ENCODE data around the gene KIF26A.

KIF26A gene

DNA sequence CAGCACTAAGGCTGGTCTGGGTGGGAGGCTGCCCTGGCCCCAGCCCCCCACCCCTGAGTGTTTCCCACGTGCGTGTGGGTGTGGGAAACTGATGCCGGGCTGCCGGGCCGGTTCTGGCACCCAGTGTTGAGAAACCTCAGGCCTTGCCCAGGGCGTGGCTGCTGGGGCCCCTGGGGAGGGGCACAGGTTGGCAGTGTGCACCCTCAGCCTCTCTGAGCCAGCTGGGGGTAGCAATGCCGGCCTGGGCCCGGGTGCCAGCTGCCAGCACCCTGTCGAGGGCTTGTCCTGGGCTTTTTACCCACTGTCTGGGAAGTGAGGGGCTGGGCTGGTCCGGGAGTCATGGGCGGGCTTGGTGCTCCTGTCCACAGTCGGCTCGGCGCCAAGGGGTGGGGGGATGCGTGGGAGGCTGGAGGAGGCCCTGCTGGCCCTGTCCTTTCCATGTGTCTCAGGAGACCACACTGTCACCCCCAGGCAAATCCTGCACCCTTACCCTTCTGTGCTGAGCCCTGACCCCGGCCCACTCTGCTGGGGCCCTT, 37.2 kb upstream of the KIF26A start:
- DNase-seq (ENCODE audit: low read depth, low spot score), result no peak

DNA sequence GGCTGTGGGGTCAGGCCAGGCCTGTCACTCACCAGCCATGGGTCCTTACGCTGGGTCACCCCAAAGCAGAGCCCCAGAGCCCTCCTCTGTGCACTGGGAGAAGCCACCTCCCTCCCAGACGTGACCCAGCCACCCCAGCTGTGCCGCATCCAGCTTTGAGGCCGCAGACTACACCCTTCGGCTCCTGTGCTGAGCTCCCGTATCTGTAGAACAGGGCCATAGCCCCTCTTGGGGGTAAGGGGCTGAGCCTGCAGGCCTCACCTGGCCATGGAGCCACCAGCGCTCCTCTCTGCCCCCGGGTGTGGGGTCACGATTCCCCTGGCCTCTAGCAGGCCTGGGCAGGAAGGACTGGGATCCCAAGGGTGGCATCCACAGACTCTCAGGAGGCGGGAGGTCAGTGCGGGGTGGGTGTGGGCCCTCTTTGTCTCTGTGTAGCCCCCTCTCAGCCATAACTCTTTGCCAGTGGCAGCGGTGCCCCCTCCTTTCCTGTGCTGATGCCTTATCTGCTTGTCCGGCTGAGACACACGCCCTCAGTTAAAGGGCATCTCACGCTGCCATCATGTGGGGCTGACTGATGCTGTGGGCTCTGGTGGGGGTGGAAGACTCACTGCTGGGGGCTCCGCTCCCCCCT, 36.6 kb upstream of the KIF26A start:
- DNase-seq (ENCODE audit: low read depth, low spot score), result no peak

DNA sequence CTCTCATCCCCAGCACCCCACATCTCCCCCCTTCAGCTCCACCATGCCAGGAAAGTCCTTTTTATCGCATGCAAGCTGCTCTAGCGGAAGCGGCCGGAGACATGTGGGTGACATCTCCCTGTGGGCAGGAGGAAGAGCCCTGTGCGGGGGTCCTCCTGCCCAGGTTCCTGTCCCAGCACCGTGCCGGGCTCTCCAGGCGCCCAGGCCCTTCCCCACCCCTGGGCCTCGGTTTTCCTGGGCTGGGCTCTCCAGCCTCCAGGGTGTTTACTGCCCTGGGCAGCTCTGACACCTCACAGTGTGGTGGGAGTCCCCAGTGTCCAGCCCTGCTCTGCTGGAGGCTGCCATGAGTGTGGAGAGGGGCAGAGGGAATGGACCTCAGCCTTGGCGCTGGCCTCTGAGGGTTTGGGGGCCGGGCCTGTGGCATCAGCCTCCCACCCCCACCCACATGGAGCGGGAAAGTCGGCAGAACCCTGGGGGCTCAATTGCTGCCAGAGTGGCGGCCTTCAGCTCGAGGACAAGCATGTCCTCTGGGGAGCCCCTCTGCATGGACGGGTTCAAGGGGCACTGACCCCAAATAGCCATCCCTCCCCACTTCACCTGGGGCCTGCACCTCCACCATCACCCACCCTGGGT, 36.0 kb upstream of the KIF26A start:
- DNase-seq (ENCODE audit: low read depth, low spot score), result no peak

- DNase-seq (ENCODE audit: low read depth, low spot score), result no peak
Observed at GRCh38 chr14:104103061-104103445, 35.3 kb upstream of the KIF26A start.

DNA sequence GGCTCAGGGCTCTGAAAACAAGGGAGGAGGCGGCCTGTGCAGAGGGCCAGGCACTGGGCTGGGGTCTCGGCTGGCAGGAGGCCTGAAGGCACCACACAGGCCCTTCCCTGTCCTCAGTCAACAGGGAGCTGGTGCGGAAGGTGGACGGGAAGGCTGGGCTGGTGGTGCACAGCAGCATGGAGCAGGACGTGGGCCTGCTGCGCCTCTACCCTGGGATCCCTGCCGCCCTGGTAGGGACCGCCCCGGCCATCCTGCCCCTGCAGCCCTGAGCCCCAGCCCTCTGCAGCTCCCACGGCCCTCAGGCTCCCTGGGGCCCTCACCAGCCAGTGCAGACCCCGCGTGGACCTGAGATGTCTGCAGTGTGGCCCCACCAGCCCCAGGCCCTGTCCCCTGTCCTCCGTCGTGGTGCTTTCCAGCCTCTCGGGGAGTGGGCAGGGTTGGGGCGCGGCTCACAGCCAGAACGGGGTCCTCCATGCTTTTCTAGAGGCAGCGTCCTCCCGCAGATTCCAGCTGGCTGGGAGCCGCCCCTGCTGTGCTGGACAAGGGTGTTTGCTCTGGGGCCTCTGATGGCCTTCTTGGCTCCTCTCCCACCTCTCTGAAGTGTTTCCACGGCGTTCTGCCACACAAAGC, 34.8 kb upstream of the KIF26A start:
- no peak for DNase-seq (ENCODE audit: low read depth, low spot score)

DNA sequence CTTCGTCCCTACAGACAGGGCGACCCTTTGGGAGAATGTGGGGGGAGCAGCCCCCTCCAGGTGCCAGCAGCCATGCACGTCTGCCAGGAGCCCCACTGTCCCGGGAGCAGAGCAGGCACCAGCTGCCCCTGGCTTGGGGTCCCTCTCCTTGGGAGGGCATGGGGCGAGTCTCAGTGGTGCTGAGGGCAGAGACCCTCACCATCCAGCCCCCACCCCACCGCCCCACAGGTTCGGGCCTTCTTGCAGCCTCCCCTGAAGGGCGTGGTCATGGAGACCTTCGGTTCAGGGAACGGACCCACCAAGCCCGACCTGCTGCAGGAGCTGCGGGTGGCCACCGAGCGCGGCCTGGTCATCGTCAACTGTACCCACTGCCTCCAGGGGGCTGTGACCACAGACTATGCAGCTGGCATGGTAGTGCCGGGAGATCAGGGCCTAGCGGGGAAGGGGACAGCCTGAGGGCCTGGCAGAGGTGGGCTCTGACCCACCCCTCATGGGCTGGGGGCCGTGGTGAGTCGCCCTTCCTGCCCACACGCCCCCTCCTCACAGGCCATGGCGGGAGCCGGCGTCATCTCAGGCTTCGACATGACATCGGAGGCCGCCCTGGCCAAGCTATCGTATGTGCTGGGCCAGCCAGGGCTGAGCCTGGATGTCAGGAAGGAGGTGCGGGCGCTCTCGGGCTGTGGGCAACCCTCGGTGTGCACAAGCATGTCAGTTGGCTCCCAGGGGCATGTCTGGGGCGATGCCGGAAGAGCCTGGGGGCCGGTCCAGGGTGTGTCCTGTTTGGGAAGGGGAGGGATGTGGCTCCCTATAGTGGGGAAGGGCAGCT, 34.1 kb upstream of the KIF26A start:
- DNase-seq (ENCODE audit: low read depth, low spot score), result no peak

GRCh38 chr14:104105071-104105821, 33.1 kb upstream of the KIF26A start:
- no peak for DNase-seq (ENCODE audit: low read depth, low spot score)

GRCh38 chr14:104105822-104106470, 32.4 kb upstream of the KIF26A start:
- no peak for DNase-seq (ENCODE audit: low read depth, low spot score)

GRCh38 chr14:104106471-104106991, 31.9 kb upstream of the KIF26A start:
- DNase-seq (ENCODE audit: low read depth, low spot score), result no peak

GRCh38 chr14:104107101-104107581, 31.2 kb upstream of the KIF26A start:
- DNase-seq (ENCODE audit: low read depth, low spot score), result no peak

DNA sequence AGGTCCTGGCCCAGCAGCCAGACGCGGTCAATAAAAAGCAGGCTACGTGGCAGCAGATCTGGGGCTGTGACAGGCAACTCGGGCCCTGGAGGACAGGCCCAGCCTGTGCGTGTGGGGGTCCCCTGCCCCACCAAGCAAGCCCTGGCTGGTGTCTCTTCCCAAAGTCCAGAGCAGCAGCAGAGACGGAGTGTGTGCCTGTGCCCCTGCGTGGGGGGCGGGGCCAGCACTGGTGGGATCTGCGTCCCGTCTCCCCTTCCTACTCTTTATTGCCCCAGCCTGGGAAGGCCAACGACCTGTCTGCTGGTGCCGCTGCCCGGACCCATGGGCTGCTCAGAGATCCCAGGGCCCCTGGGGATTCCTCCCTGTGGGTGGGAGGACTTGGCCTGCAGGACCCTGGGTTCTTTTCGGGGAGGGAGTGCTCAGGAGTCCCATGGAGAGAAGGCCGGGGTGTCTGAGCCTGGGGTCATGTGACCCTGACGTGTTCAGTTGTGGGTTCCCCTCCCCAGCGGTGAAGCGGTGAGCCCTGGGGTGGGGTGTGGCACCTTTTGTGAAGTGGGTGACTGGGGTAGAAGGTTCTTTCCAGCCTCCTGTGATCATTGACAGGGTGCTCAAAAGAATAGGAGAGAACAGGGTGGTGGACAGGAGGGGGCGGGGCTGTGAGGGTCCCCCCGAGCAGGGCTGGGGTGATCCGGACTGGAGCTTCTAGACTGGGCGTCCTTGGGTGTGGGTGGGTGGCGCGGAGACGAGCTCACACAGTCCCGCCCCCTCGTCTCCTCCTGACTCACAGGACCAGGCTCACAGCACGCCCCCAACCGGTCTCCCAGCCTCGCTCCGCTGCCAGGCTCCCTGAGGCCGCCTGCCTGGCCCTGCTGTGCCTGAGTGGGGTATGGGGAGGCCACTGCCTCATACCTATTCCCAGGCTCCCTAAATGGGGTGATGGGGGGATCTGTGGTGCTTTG, 30.5 kb upstream of the KIF26A start:
- DNase-seq (ENCODE audit: low read depth, low spot score), result no peak

GRCh38 chr14:104108570-104109541, 29.5 kb upstream of the KIF26A start:
- DNase-seq (ENCODE audit: low read depth, low spot score), result no peak

- DNase-seq (ENCODE audit: low read depth, low spot score), result no peak
Observed at GRCh38 chr14:104109731-104110361, 28.5 kb upstream of the KIF26A start.

GRCh38 chr14:104110491-104111209, 27.7 kb upstream of the KIF26A start:
- no peak for DNase-seq (ENCODE audit: low read depth, low spot score)

- DNase-seq (ENCODE audit: low read depth, low spot score), result no peak
Observed at GRCh38 chr14:104111301-104112112, 26.9 kb upstream of the KIF26A start.

GRCh38 chr14:104112113-104112505, 26.3 kb upstream of the KIF26A start:
- DNase-seq (ENCODE audit: low read depth, low spot score), result no peak
